Astrocyte (in vitro differentiated cells and primary cell): ENCODE results near the gene KLF15. TPM values are rescaled to one million over a fixed set of nuclear protein-coding genes. Genes with fewer than 3 reads are reported as not detected.

Experiments used
- DNase-seq: peaks from one replicate; pipeline ENCODE4 v3.0.0-alpha.2; 2010; ENCODE audit warnings: low read depth
- FAIRE-seq: peaks from 2 replicates; lab custom pipeline; 2011; peaks lifted over from hg19 to GRCh38; lab: Jason Lieb, UNC
- H2AFZ ChIP-seq: 2 replicates; pipeline ENCODE4 v1.6.0; 2012; ENCODE audit warnings: low read depth, low read length, inconsistent platforms
- H3K27ac ChIP-seq: 2 replicates; pipeline ENCODE4 v1.5.1; 2011; ENCODE audit warnings: low read depth, low read length, inconsistent platforms
- H3K27me3 ChIP-seq: 2 replicates; pipeline ENCODE4 v1.6.0; 2011; ENCODE audit warnings: low read length, inconsistent platforms; ENCODE audit not compliant: insufficient read depth
- H3K36me3 ChIP-seq: 2 replicates; pipeline ENCODE4 v1.5.1; 2011; ENCODE audit warnings: low read length, inconsistent platforms; ENCODE audit not compliant: insufficient read depth
- H3K4me1 ChIP-seq: 2 replicates; pipeline ENCODE4 v1.5.1; 2011; ENCODE audit warnings: low read length, inconsistent platforms; ENCODE audit not compliant: insufficient read depth
- H3K4me2 ChIP-seq: 2 replicates; pipeline ENCODE4 v1.6.0; 2012; ENCODE audit warnings: low read length, inconsistent platforms
- H3K4me3 ChIP-seq: 2 replicates; pipeline ENCODE4 v1.5.1; 2011; ENCODE audit warnings: low read depth, mild to moderate bottlenecking, low read length, inconsistent platforms; ENCODE audit not compliant: insufficient read depth
- H3K79me2 ChIP-seq: 2 replicates; pipeline ENCODE4 v1.6.0; 2012; ENCODE audit warnings: mild to moderate bottlenecking, low read length, inconsistent platforms; ENCODE audit not compliant: insufficient read depth
- H3K9ac ChIP-seq: 2 replicates; pipeline ENCODE4 v1.6.0; 2012; ENCODE audit warnings: mild to moderate bottlenecking, low read length, inconsistent platforms
- H3K9me3 ChIP-seq: 2 replicates; pipeline ENCODE4 v1.5.1; 2012; ENCODE audit warnings: low read depth, mild to moderate bottlenecking, low read length, inconsistent platforms; ENCODE audit not compliant: insufficient read depth
- H4K20me1 ChIP-seq: 2 replicates; pipeline ENCODE4 v1.6.0; 2012; ENCODE audit warnings: low read length, inconsistent platforms; ENCODE audit not compliant: insufficient read depth
- H3K27ac Mint-ChIP-seq: one replicate; pipeline ENCODE4 v1.8.0; 2021; ENCODE audit warnings: mild to moderate bottlenecking, mixed read lengths; ENCODE audit not compliant: unreplicated experiment
- H3K27me3 Mint-ChIP-seq: one replicate; pipeline ENCODE4 v1.8.0; 2021; ENCODE audit warnings: low read depth, mixed read lengths; ENCODE audit not compliant: unreplicated experiment
- H3K36me3 Mint-ChIP-seq: one replicate; pipeline ENCODE4 v1.8.0; 2021; ENCODE audit warnings: low read depth, mixed read lengths; ENCODE audit not compliant: unreplicated experiment
- H3K4me1 Mint-ChIP-seq: one replicate; pipeline ENCODE4 v1.8.0; 2021; ENCODE audit warnings: low read depth, mixed read lengths; ENCODE audit not compliant: unreplicated experiment
- H3K4me3 Mint-ChIP-seq: one replicate; pipeline ENCODE4 v1.8.0; 2021; ENCODE audit warnings: mild to moderate bottlenecking, moderate library complexity, mixed read lengths; ENCODE audit not compliant: unreplicated experiment
- H3K9me3 Mint-ChIP-seq: one replicate; pipeline ENCODE4 v1.8.0; 2021; ENCODE audit warnings: mild to moderate bottlenecking, mixed read lengths; ENCODE audit not compliant: unreplicated experiment
- CTCF ChIP-seq: IDR thresholded peaks from 2 replicates; pipeline ENCODE4 v1.5.1; 2011; ENCODE audit warnings: low read depth, mild to moderate bottlenecking, inconsistent platforms, low read length, moderate library complexity; ENCODE audit not compliant: insufficient read depth
- EZH2 ChIP-seq: IDR thresholded peaks from 2 replicates; pipeline ENCODE4 v1.6.1; 2012; ENCODE audit warnings: mild to moderate bottlenecking, low read length, inconsistent platforms; ENCODE audit not compliant: insufficient read depth
- total RNA-seq: library from RNA; stranded (reverse); gene quantifications from 2 replicates; pipeline ENCODE4 v1.2.1, GENCODE V29; 2021

KLF15 gene
- total RNA-seq, 1 donor from 2014 or later = 0.34 TPM

- no peak overlapping the region for H3K4me3 ChIP-seq
- peaks cover 5% of the 10 kb centered on the region for H3K27me3 ChIP-seq
- no peaks in the 10 kb centered on the region for H3K4me1 ChIP-seq
- Mint-ChIP-seq H3K27me3 (peaks cover 42% of the 10 kb centered on the region), H3K4me3 (no peak overlapping the region), H3K36me3 (no peaks in the 10 kb centered on the region), H3K27ac (no peak overlapping the region), H3K9me3 (peaks cover 2% of the 10 kb centered on the region), H3K4me1 (no peaks in the 10 kb centered on the region)
- no peak for TF ChIP-seq EZH2
- no peak for TF ChIP-seq CTCF
- H2AFZ ChIP-seq = no peak overlapping the region
- H3K4me2 ChIP-seq = no peak overlapping the region
- peak; percentile 19 for DNase-seq
- H3K27ac ChIP-seq = no peak overlapping the region
- no peak overlapping the region for H3K9ac ChIP-seq
- H3K36me3 ChIP-seq = no peaks in the 10 kb centered on the region
- no peaks in the 10 kb centered on the region for H3K79me2 ChIP-seq
- FAIRE-seq = no peak
- no peaks in the 10 kb centered on the region for H3K9me3 ChIP-seq
- no peaks in the 10 kb centered on the region for H4K20me1 ChIP-seq
Measured at GRCh38 chr3:126342991-126343648, 14.1 kb downstream of the KLF15 start.

- no peak overlapping the region for H3K27ac Mint-ChIP-seq
- Histone ChIP-seq H3K36me3 (no peaks in the 10 kb centered on the region), H2AFZ (no peak overlapping the region), H3K79me2 (no peaks in the 10 kb centered on the region), H3K4me2 (no peak overlapping the region), H3K4me3 (no peak overlapping the region), H4K20me1 (no peaks in the 10 kb centered on the region), H3K27ac (no peak overlapping the region), H3K27me3 (peaks cover 5% of the 10 kb centered on the region), H3K9me3 (no peaks in the 10 kb centered on the region), H3K9ac (no peak overlapping the region), H3K4me1 (no peaks in the 10 kb centered on the region)
- peaks cover 37% of the 10 kb centered on the region for H3K27me3 Mint-ChIP-seq
- H3K4me3 Mint-ChIP-seq = no peak overlapping the region
- DNase-seq (no peak), FAIRE-seq (no peak)
- H3K4me1 Mint-ChIP-seq = no peaks in the 10 kb centered on the region
- TF ChIP-seq EZH2 (no peak), CTCF (no peak)
- peaks cover 4% of the 10 kb centered on the region for H3K9me3 Mint-ChIP-seq
- no peaks in the 10 kb centered on the region for H3K36me3 Mint-ChIP-seq
Measured at GRCh38 chr3:126342211-126342610, 15.0 kb downstream of the KLF15 start.

DNA sequence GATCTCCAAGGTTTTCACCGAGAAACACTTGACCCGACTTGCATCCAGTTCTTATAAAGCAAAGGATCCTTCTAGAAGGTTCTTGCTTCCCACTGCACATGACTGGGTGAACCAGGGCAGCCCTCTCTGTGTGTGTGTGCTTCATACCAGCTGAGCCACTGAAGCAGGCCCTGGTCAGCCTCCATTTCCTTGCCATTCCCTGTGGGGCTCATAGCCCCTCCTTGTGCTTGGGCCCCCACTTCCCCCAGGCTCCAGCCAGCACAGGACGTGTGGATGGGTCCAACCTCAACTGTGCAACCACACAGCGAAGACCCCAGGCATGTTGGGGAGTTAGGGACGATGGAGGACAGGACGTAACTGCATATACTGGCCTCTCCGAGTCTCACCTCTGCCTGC, 15.5 kb downstream of the KLF15 start:
- TF ChIP-seq CTCF (no peak), EZH2 (no peak)
- FAIRE-seq (no peak), DNase-seq (no peak)
- Histone ChIP-seq H3K79me2 (no peaks in the 10 kb centered on the region), H3K9ac (no peak overlapping the region), H3K27me3 (peaks cover 5% of the 10 kb centered on the region), H3K9me3 (no peaks in the 10 kb centered on the region), H3K4me2 (no peak overlapping the region), H3K4me3 (no peak overlapping the region), H2AFZ (no peak overlapping the region), H3K27ac (no peak overlapping the region), H3K36me3 (no peaks in the 10 kb centered on the region), H3K4me1 (no peaks in the 10 kb centered on the region), H4K20me1 (no peaks in the 10 kb centered on the region)
- no peak overlapping the region for H3K4me3 Mint-ChIP-seq
- no peaks in the 10 kb centered on the region for H3K4me1 Mint-ChIP-seq
- H3K36me3 Mint-ChIP-seq = no peaks in the 10 kb centered on the region
- peaks cover 34% of the 10 kb centered on the region for H3K27me3 Mint-ChIP-seq
- no peak overlapping the region for H3K27ac Mint-ChIP-seq
- peaks cover 4% of the 10 kb centered on the region for H3K9me3 Mint-ChIP-seq
